Neural cell (in vitro differentiated cells): ENCODE data around the gene FUCA2. TPM values are rescaled to one million over a fixed set of nuclear protein-coding genes. Genes with fewer than 3 reads are reported as not detected.
A peak's percentile ranks its signal among the peaks of the same experiment; 100 is the strongest.

ENCODE experiments used
- H2AFZ ChIP-seq: fragments of 200-600, 300-800 bp; sonication (generic), shearing (Covaris generic); 2 replicates; pipeline ENCODE4 v1.6.0; 2014; ENCODE audit warnings: low read depth, mild to moderate bottlenecking, antibody characterized with exemption, low read length, moderate library complexity
- H3F3A ChIP-seq: fragments of 200-600 bp; shearing (Covaris generic); 2 replicates; pipeline ENCODE4 v1.6.1; 2016; ENCODE audit warnings: mild to moderate bottlenecking, moderate library complexity, mixed read lengths, antibody characterized with exemption, low read length; ENCODE audit not compliant: insufficient read depth, poor library complexity, severe bottlenecking
- H3K27ac ChIP-seq: fragments of 200-600, 300-800 bp; sonication (generic), shearing (Covaris generic); 2 replicates; pipeline ENCODE4 v1.5.1; 2014; ENCODE audit warnings: mild to moderate bottlenecking, low read length, moderate library complexity
- H3K27me3 ChIP-seq: fragments of 300-800, 200-600 bp; sonication (generic), shearing (Covaris generic); 2 replicates; pipeline ENCODE4 v1.6.0; 2014; ENCODE audit warnings: mild to moderate bottlenecking, low read depth, low read length, moderate library complexity; ENCODE audit not compliant: insufficient read depth
- H3K36me3 ChIP-seq: fragments of 300-800, 200-600 bp; sonication (generic), shearing (Covaris generic); 2 replicates; pipeline ENCODE4 v1.5.1; 2014; ENCODE audit warnings: mild to moderate bottlenecking, antibody characterized with exemption, low read length, moderate library complexity; ENCODE audit not compliant: insufficient read depth
- H3K4me2 ChIP-seq: fragments of 300-800, 200-600 bp; sonication (generic), shearing (Covaris generic); 2 replicates; pipeline ENCODE4 v1.6.0; 2014; ENCODE audit warnings: mild to moderate bottlenecking, low read length
- H3K4me3 ChIP-seq: fragments of 300-800, 200-600 bp; sonication (generic), shearing (Covaris generic); 2 replicates; pipeline ENCODE4 v1.5.1; 2014; ENCODE audit warnings: mild to moderate bottlenecking, low read length, moderate library complexity
- H3K79me2 ChIP-seq: fragments of 200-600 bp; shearing (Covaris generic); replicated peaks from 2 replicates; pipeline ENCODE4 v1.6.0; 2014; ENCODE audit warnings: mild to moderate bottlenecking, low read length, moderate library complexity; ENCODE audit not compliant: insufficient read depth
- H3K9ac ChIP-seq: fragments of 300-800, 200-600 bp; sonication (generic), shearing (Covaris generic); 2 replicates; pipeline ENCODE4 v1.6.1; 2016; ENCODE audit warnings: mild to moderate bottlenecking, low read length, mixed read lengths
- H3K9me2 ChIP-seq: fragments of 200-600 bp; shearing (Covaris generic); 2 replicates; pipeline ENCODE4 v1.6.1; 2016; ENCODE audit warnings: mild to moderate bottlenecking, low read length, mixed read lengths; ENCODE audit not compliant: insufficient read depth
- H3K9me3 ChIP-seq: fragments of 200-600, 300-800 bp; sonication (generic), shearing (Covaris generic); 2 replicates; pipeline ENCODE4 v1.6.1; 2016; ENCODE audit warnings: mild to moderate bottlenecking, mixed run types, low read length, moderate library complexity, mixed read lengths
- H4K20me1 ChIP-seq: fragments of 200-600 bp; shearing (Covaris generic); 2 replicates; pipeline ENCODE4 v1.6.1; 2016; ENCODE audit warnings: mild to moderate bottlenecking, mixed run types; ENCODE audit not compliant: insufficient read depth
- EP300 ChIP-seq: fragments of 450-650 bp; conservative IDR thresholded peaks from 2 replicates; pipeline ENCODE4 v1.6.1; 2014; ENCODE audit warnings: antibody characterized with exemption, mild to moderate bottlenecking, moderate library complexity; ENCODE audit not compliant: poor library complexity, severe bottlenecking
- EZH2 ChIP-seq: fragments of 200-600, 300-800 bp; shearing (Covaris generic), sonication (generic); IDR thresholded peaks from 2 replicates; pipeline ENCODE4 v1.6.1; 2014; ENCODE audit warnings: antibody characterized with exemption, low read length, borderline replicate concordance, mild to moderate bottlenecking; ENCODE audit not compliant: insufficient read depth, poor library complexity, severe bottlenecking
- MXI1 ChIP-seq: fragments of 450-650 bp; conservative IDR thresholded peaks from 2 replicates; pipeline ENCODE4 v1.6.1; 2014; ENCODE audit warnings: antibody characterized with exemption, mild to moderate bottlenecking; ENCODE audit not compliant: poor library complexity, severe bottlenecking
- POLR2AphosphoS5 ChIP-seq: IDR thresholded peaks from 2 replicates; pipeline ENCODE4 v1.6.1; 2012
- RAD21 ChIP-seq: fragments of 450-650 bp; conservative IDR thresholded peaks from 2 replicates; pipeline ENCODE4 v1.6.1; 2014; ENCODE audit warnings: antibody characterized with exemption, mild to moderate bottlenecking, moderate library complexity
- SMC3 ChIP-seq: fragments of 450-650 bp; conservative IDR thresholded peaks from 2 replicates; pipeline ENCODE4 v1.6.1; 2014; ENCODE audit warnings: antibody characterized with exemption, mild to moderate bottlenecking, moderate library complexity; ENCODE audit not compliant: poor library complexity
- TAF1 ChIP-seq: IDR thresholded peaks from 2 replicates; pipeline ENCODE4 v1.6.1; 2012; ENCODE audit warnings: low read depth
- polyA plus RNA-seq: library from polyadenylated mRNA; depleted of rRNA; stranded (reverse); fragments of >200 nt; gene quantifications from 2 replicates; pipeline ENCODE4 v1.2.3, GENCODE V29; 2014
- TF ChIP-seq, protein P1 (sequence below): fragments of 450-650 bp; IDR thresholded peaks from 2 replicates; pipeline ENCODE4 v1.5.1; 2014; ENCODE audit warnings: antibody characterized with exemption, mild to moderate bottlenecking, moderate library complexity; ENCODE audit not compliant: poor library complexity, severe bottlenecking
- TF ChIP-seq, protein P2 (sequence below): IDR thresholded peaks from 2 replicates; pipeline ENCODE4 v1.6.1; 2012; ENCODE audit warnings: borderline replicate concordance

The FUCA2 gene
- polyA plus RNA-seq, 1 donor from 2014 or later: 6.0 TPM

DNA sequence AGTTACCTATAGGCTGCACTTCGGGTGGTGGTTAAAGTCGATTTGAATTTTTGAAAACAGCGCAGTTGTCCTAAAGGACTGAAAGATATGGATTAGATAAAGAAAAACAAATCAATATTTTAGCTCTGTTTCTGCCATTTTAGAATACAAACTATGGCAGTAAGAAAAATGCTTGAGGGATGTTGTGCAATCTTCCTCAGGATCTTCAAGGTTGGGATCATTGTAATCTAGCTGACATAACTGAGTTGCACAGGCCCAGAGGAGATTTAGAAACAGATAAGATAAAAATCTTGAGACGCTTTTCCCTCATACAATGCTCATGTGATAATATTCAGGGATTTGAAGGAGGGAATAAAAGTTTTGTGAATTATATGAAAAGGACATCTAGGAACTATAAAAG, 60.0 kb downstream of the FUCA2 start:
- Histone ChIP-seq H3K27ac (no peak overlapping the region), H2AFZ (peak overlapping the region; percentile 97), H3K4me2 (peak overlapping the region; percentile 78)

DNA sequence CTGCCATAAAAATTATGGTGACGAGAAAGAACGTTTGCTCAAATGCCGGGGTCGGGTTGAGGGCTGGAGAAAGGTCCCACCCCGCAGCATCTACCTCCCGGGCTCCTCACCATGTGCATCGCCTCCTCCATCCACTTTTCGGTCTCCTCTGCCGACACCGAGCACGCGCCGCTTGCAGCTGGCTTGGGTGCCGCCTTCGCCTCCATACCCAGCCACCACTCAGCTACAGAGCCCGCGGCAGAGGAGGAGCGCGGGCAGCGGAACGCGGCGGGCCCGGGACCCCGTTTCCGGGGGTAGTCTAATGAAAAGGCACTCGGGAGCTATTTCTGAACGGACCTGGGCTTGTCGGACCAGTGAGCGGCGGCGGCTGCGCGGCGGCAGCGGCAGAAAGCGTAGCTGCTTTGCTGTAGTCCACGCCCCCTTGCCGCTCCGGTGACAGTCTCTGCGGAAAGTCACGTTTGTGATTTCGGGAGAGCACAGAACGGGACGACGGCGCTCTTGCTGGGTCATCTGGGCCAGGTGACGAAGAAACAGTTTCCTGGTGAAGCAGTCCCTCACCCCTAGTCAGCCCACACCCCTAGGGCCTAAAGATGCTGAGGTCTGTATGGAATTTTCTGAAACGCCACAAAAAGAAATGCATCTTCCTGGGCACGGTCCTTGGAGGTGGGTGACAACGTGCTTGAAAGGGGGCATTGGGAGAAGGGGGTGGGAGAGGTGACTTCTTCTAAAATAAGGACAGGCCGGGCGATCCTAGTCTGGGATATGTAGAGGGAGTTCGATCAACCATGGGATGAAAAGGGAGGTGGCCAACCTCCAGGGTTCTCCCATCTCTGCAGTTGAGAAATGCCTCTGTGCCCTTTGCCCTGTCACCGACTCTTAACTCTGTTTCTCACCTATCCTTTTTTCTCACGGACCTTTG, 60.8 kb downstream of the FUCA2 start, which contains the start of the genes ADAT2 and PEX3:
Gene ADAT2, minus strand, starts transcription at position 243 of the 919 bp plus-strand sequence. Its CDS starts 37 bp downstream, at position 206.
Gene PEX3, plus strand, starts transcription at position 353 of the 919 bp plus-strand sequence. Its CDS starts 238 bp downstream, at position 591.
- Histone ChIP-seq H3K4me3 (peak within 1 kb of the TSS; percentile 88), H2AFZ (peak within 1 kb of the TSS; percentile 97), H3K4me2 (peak within 1 kb of the TSS; percentile 85), H3K27me3 (no peaks in the 10 kb centered on the region), H3K9me2 (no peaks in the 10 kb centered on the region), H3K27ac (peak within 1 kb of the TSS; percentile 61), H3K36me3 (no peaks in the 10 kb centered on the region), H4K20me1 (no peaks in the 10 kb centered on the region), H3K79me2 (peaks cover 17% of the 10 kb centered on the region), H3F3A (no peaks in the 10 kb centered on the region), H3K9ac (peak within 1 kb of the TSS; percentile 79), H3K9me3 (no peaks in the 10 kb centered on the region)
- TF ChIP-seq SMC3: peak; percentile 62
- TF ChIP-seq POLR2AphosphoS5: peak; percentile 80
- peak; percentile 92 for TF ChIP-seq MXI1
- TF ChIP-seq RAD21: peak; percentile 56
- TF ChIP-seq, protein P1, sequence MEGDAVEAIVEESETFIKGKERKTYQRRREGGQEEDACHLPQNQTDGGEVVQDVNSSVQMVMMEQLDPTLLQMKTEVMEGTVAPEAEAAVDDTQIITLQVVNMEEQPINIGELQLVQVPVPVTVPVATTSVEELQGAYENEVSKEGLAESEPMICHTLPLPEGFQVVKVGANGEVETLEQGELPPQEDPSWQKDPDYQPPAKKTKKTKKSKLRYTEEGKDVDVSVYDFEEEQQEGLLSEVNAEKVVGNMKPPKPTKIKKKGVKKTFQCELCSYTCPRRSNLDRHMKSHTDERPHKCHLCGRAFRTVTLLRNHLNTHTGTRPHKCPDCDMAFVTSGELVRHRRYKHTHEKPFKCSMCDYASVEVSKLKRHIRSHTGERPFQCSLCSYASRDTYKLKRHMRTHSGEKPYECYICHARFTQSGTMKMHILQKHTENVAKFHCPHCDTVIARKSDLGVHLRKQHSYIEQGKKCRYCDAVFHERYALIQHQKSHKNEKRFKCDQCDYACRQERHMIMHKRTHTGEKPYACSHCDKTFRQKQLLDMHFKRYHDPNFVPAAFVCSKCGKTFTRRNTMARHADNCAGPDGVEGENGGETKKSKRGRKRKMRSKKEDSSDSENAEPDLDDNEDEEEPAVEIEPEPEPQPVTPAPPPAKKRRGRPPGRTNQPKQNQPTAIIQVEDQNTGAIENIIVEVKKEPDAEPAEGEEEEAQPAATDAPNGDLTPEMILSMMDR: peak; percentile 26
- peak; percentile 74 for TF ChIP-seq EP300
- TF ChIP-seq, protein P2, sequence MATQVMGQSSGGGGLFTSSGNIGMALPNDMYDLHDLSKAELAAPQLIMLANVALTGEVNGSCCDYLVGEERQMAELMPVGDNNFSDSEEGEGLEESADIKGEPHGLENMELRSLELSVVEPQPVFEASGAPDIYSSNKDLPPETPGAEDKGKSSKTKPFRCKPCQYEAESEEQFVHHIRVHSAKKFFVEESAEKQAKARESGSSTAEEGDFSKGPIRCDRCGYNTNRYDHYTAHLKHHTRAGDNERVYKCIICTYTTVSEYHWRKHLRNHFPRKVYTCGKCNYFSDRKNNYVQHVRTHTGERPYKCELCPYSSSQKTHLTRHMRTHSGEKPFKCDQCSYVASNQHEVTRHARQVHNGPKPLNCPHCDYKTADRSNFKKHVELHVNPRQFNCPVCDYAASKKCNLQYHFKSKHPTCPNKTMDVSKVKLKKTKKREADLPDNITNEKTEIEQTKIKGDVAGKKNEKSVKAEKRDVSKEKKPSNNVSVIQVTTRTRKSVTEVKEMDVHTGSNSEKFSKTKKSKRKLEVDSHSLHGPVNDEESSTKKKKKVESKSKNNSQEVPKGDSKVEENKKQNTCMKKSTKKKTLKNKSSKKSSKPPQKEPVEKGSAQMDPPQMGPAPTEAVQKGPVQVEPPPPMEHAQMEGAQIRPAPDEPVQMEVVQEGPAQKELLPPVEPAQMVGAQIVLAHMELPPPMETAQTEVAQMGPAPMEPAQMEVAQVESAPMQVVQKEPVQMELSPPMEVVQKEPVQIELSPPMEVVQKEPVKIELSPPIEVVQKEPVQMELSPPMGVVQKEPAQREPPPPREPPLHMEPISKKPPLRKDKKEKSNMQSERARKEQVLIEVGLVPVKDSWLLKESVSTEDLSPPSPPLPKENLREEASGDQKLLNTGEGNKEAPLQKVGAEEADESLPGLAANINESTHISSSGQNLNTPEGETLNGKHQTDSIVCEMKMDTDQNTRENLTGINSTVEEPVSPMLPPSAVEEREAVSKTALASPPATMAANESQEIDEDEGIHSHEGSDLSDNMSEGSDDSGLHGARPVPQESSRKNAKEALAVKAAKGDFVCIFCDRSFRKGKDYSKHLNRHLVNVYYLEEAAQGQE: peak; percentile 89
- no peak for TF ChIP-seq EZH2
- peak; percentile 80 for TF ChIP-seq TAF1

More for the DNA sequence above, 60.0 kb downstream of the FUCA2 start:
- H3K9me3 ChIP-seq: no peaks in the 10 kb centered on the region
- H3K9me2 ChIP-seq: no peaks in the 10 kb centered on the region
- peak overlapping the region; percentile 88 for H3K4me3 ChIP-seq
- peaks cover 17% of the 10 kb centered on the region for H3K79me2 ChIP-seq
- no peaks in the 10 kb centered on the region for H3K36me3 ChIP-seq
- no peaks in the 10 kb centered on the region for H3F3A ChIP-seq
- no peaks in the 10 kb centered on the region for H4K20me1 ChIP-seq
- H3K27me3 ChIP-seq: no peaks in the 10 kb centered on the region
- TF ChIP-seq EZH2 (no peak), EP300 (no peak), POLR2AphosphoS5 (no peak)
- TF ChIP-seq, protein P2: no peak
- H3K9ac ChIP-seq: peak overlapping the region; percentile 79
